ENCODE results near the gene HHATL.

HHATL gene

GRCh38 chr3:42666577-42666998, 36.0 kb downstream of the HHATL start:
- H3K4me1 ChIP-seq (ENCODE audit: insufficient read depth, low read length), result no peaks in the 10 kb centered on the region
- H3K9ac ChIP-seq (ENCODE audit: low read depth, low read length), result no peak overlapping the region
- H3K9me3 ChIP-seq (ENCODE audit: control insufficient read depth, insufficient read depth, low read length), result no peaks in the 10 kb centered on the region; the same call in 1 of the 2 replicates
- no peaks in the 10 kb centered on the region for H3K36me3 ChIP-seq (ENCODE audit: insufficient read depth, low read length)

- Histone ChIP-seq H3K4me1 (ENCODE audit: insufficient read depth, low read length) (no peaks in the 10 kb centered on the region), H3K9ac (ENCODE audit: low read depth, low read length) (no peak overlapping the region), H3K36me3 (ENCODE audit: insufficient read depth, low read length) (no peaks in the 10 kb centered on the region), H3K9me3 (ENCODE audit: control insufficient read depth, insufficient read depth, low read length) (no peaks in the 10 kb centered on the region; the same call in 1 of the 2 replicates)
Measured at GRCh38 chr3:42666022-42666421, 36.6 kb downstream of the HHATL start.

GRCh38 chr3:42665050-42665878, 37.3 kb downstream of the HHATL start:
- no peak overlapping the region for H3K9ac ChIP-seq (ENCODE audit: low read depth, low read length)
- H3K9me3 ChIP-seq (ENCODE audit: control insufficient read depth, insufficient read depth, low read length), result no peaks in the 10 kb centered on the region
- H3K36me3 ChIP-seq (ENCODE audit: insufficient read depth, low read length), result no peaks in the 10 kb centered on the region
- H3K4me1 ChIP-seq (ENCODE audit: insufficient read depth, low read length), result no peaks in the 10 kb centered on the region

GRCh38 chr3:42664438-42664803, 38.2 kb downstream of the HHATL start:
- no peaks in the 10 kb centered on the region for H3K4me1 ChIP-seq (ENCODE audit: insufficient read depth, low read length)
- no peaks in the 10 kb centered on the region for H3K36me3 ChIP-seq (ENCODE audit: insufficient read depth, low read length)
- no peaks in the 10 kb centered on the region for H3K9me3 ChIP-seq (ENCODE audit: control insufficient read depth, insufficient read depth, low read length)
- H3K9ac ChIP-seq (ENCODE audit: low read depth, low read length), result no peak overlapping the region

- Histone ChIP-seq H3K9me3 (ENCODE audit: control insufficient read depth, insufficient read depth, low read length) (no peaks in the 10 kb centered on the region), H3K4me1 (ENCODE audit: insufficient read depth, low read length) (no peaks in the 10 kb centered on the region), H3K36me3 (ENCODE audit: insufficient read depth, low read length) (no peaks in the 10 kb centered on the region), H3K9ac (ENCODE audit: low read depth, low read length) (no peak overlapping the region)
Measured at GRCh38 chr3:42663581-42664437, 38.8 kb downstream of the HHATL start.

GRCh38 chr3:42662813-42663535, 39.6 kb downstream of the HHATL start:
- no peaks in the 10 kb centered on the region for H3K9me3 ChIP-seq (ENCODE audit: control insufficient read depth, insufficient read depth, low read length)
- no peak overlapping the region for H3K9ac ChIP-seq (ENCODE audit: low read depth, low read length)
- H3K36me3 ChIP-seq (ENCODE audit: insufficient read depth, low read length), result no peaks in the 10 kb centered on the region
- H3K4me1 ChIP-seq (ENCODE audit: insufficient read depth, low read length), result no peaks in the 10 kb centered on the region

- no peak overlapping the region for H3K9ac ChIP-seq (ENCODE audit: low read depth, low read length)
- H3K36me3 ChIP-seq (ENCODE audit: insufficient read depth, low read length), result no peaks in the 10 kb centered on the region
- H3K9me3 ChIP-seq (ENCODE audit: control insufficient read depth, insufficient read depth, low read length), result no peaks in the 10 kb centered on the region
- no peaks in the 10 kb centered on the region for H3K4me1 ChIP-seq (ENCODE audit: insufficient read depth, low read length)
Measured at GRCh38 chr3:42662037-42662812, 40.4 kb downstream of the HHATL start.

- H3K9me3 ChIP-seq (ENCODE audit: control insufficient read depth, insufficient read depth, low read length), result no peaks in the 10 kb centered on the region
- no peaks in the 10 kb centered on the region for H3K4me1 ChIP-seq (ENCODE audit: insufficient read depth, low read length)
- no peaks in the 10 kb centered on the region for H3K36me3 ChIP-seq (ENCODE audit: insufficient read depth, low read length)
- H3K9ac ChIP-seq (ENCODE audit: low read depth, low read length), result no peak overlapping the region
Measured at GRCh38 chr3:42661593-42662022, 41.0 kb downstream of the HHATL start.

- H3K9ac ChIP-seq (ENCODE audit: low read depth, low read length), result no peak overlapping the region
- H3K9me3 ChIP-seq (ENCODE audit: control insufficient read depth, insufficient read depth, low read length), result no peaks in the 10 kb centered on the region
- no peaks in the 10 kb centered on the region for H3K36me3 ChIP-seq (ENCODE audit: insufficient read depth, low read length)
- peaks cover under 1% of the 10 kb centered on the region; the same call in 1 of the 2 replicates for H3K4me1 ChIP-seq (ENCODE audit: insufficient read depth, low read length)
Measured at GRCh38 chr3:42660898-42661297, 41.7 kb downstream of the HHATL start.

- no peaks in the 10 kb centered on the region for H3K36me3 ChIP-seq (ENCODE audit: insufficient read depth, low read length)
- H3K4me1 ChIP-seq (ENCODE audit: insufficient read depth, low read length), result peaks cover 7% of the 10 kb centered on the region
- no peak overlapping the region for H3K9ac ChIP-seq (ENCODE audit: low read depth, low read length)
- H3K9me3 ChIP-seq (ENCODE audit: control insufficient read depth, insufficient read depth, low read length), result no peaks in the 10 kb centered on the region
Measured at GRCh38 chr3:42660131-42660715, 42.4 kb downstream of the HHATL start.

GRCh38 chr3:42659451-42660130, 43.0 kb downstream of the HHATL start:
- H3K9ac ChIP-seq (ENCODE audit: low read depth, low read length), result no peak overlapping the region
- H3K36me3 ChIP-seq (ENCODE audit: insufficient read depth, low read length), result no peaks in the 10 kb centered on the region
- peaks cover 8% of the 10 kb centered on the region for H3K4me1 ChIP-seq (ENCODE audit: insufficient read depth, low read length)
- no peaks in the 10 kb centered on the region for H3K9me3 ChIP-seq (ENCODE audit: control insufficient read depth, insufficient read depth, low read length)

GRCh38 chr3:42658771-42659390, 43.7 kb downstream of the HHATL start:
- Histone ChIP-seq H3K4me1 (ENCODE audit: insufficient read depth, low read length) (peaks cover 8% of the 10 kb centered on the region), H3K36me3 (ENCODE audit: insufficient read depth, low read length) (no peaks in the 10 kb centered on the region), H3K9ac (ENCODE audit: low read depth, low read length) (no peak overlapping the region), H3K9me3 (ENCODE audit: control insufficient read depth, insufficient read depth, low read length) (no peaks in the 10 kb centered on the region)
